Nephron (organoid): ENCODE results near the gene ZNF48.

Experiments
- H3K27ac Mint-ChIP-seq, 3 experiments: 2 replicates each; pipeline ENCODE4 v1.8.0; 2020; ENCODE audit warnings: mixed read lengths in 3 of 3, mild to moderate bottlenecking in 2 of 3, moderate library complexity in 1 of 3
- H3K27me3 Mint-ChIP-seq: 2 replicates; pipeline ENCODE4 v1.8.0; 2021; ENCODE audit warnings: low read depth, mild to moderate bottlenecking, moderate library complexity, mixed read lengths
- H3K36me3 Mint-ChIP-seq: 2 replicates; pipeline ENCODE4 v1.8.0; 2020; ENCODE audit warnings: low read depth, mixed read lengths
- H3K4me1 Mint-ChIP-seq: 2 replicates; pipeline ENCODE4 v1.8.0; 2020; ENCODE audit warnings: mixed read lengths
- H3K4me3 Mint-ChIP-seq, 3 experiments: 2 replicates each; pipeline ENCODE4 v1.8.0; 2020; ENCODE audit warnings: mild to moderate bottlenecking in 3 of 3, mixed read lengths in 3 of 3, moderate library complexity in 2 of 3
- H3K9me3 Mint-ChIP-seq: 2 replicates; pipeline ENCODE4 v1.8.0; 2020; ENCODE audit warnings: mixed read lengths
- CTCF ChIP-seq, 3 experiments: fragments of 200-600 bp; sonication (generic); IDR thresholded peaks; one replicate each; pipeline ENCODE4 v1.5.0; 2021; ENCODE audit warnings: antibody characterized with exemption in 3 of 3; ENCODE audit not compliant: unreplicated experiment in 3 of 3

ZNF48 gene

GRCh38 chr16:30406795-30407101, 11.5 kb downstream of the ZNF48 start:
- H3K4me1 Mint-ChIP-seq: peaks cover 15% of the 10 kb centered on the region
- peak overlapping the region; percentile 91 to 98 (median 94) for H3K4me3 Mint-ChIP-seq
- no peaks in the 10 kb centered on the region for H3K9me3 Mint-ChIP-seq
- H3K36me3 Mint-ChIP-seq: peaks cover 4% of the 10 kb centered on the region
- TF ChIP-seq CTCF (IDR thresholded peaks at IDR 0.05; ENCODE audit: unreplicated experiment in 3 of 3): no peak
- H3K27me3 Mint-ChIP-seq: no peaks in the 10 kb centered on the region
- H3K27ac Mint-ChIP-seq: peak overlapping the region; percentile 72 to 92 (median 87)

GRCh38 chr16:30407102-30407803, 12.0 kb downstream of the ZNF48 start, which contains the start of gene ZNF771:
Gene ZNF771, plus strand, starts transcription at chr16:30407606. Its CDS starts 448 bp downstream, at chr16:30408054.
- Mint-ChIP-seq H3K4me3 (peak within 1 kb of the TSS; percentile 91 to 98 (median 94)), H3K27me3 (no peaks in the 10 kb centered on the region), H3K4me1 (peaks cover 17% of the 10 kb centered on the region), H3K9me3 (no peaks in the 10 kb centered on the region), H3K27ac (peak within 1 kb of the TSS; percentile 72 to 92 (median 87)), H3K36me3 (peaks cover 9% of the 10 kb centered on the region)
- TF ChIP-seq CTCF (IDR thresholded peaks at IDR 0.05; ENCODE audit: unreplicated experiment in 3 of 3): peak in 1 of 3 experiments; percentile 25

GRCh38 chr16:30407804-30408534, 12.7 kb downstream of the ZNF48 start:
- no peak for TF ChIP-seq CTCF (IDR thresholded peaks at IDR 0.05; ENCODE audit: unreplicated experiment in 3 of 3)
- H3K27me3 Mint-ChIP-seq: no peaks in the 10 kb centered on the region
- H3K27ac Mint-ChIP-seq: peak overlapping the region; percentile 33 to 82 (median 64)
- H3K4me1 Mint-ChIP-seq: peaks cover 18% of the 10 kb centered on the region
- H3K36me3 Mint-ChIP-seq: peaks cover 9% of the 10 kb centered on the region
- peak overlapping the region; percentile 82 to 86 (median 83) for H3K4me3 Mint-ChIP-seq
- H3K9me3 Mint-ChIP-seq: no peaks in the 10 kb centered on the region

- Mint-ChIP-seq H3K27ac (peak overlapping the region; percentile 64 to 87 (median 65)), H3K4me1 (peaks cover 18% of the 10 kb centered on the region), H3K27me3 (no peaks in the 10 kb centered on the region), H3K36me3 (peaks cover 16% of the 10 kb centered on the region), H3K9me3 (no peaks in the 10 kb centered on the region), H3K4me3 (peak overlapping the region; percentile 82 to 86 (median 83))
- TF ChIP-seq CTCF (IDR thresholded peaks at IDR 0.05; ENCODE audit: unreplicated experiment in 3 of 3): peak; percentile 94 to 96 (median 95)
Observed at GRCh38 chr16:30409125-30410060, 14.2 kb downstream of the ZNF48 start.

GRCh38 chr16:30413112-30413806, 18.0 kb downstream of the ZNF48 start:
- no peak for TF ChIP-seq CTCF (IDR thresholded peaks at IDR 0.05; ENCODE audit: unreplicated experiment in 3 of 3)
- Mint-ChIP-seq H3K4me1 (peaks cover 15% of the 10 kb centered on the region), H3K4me3 (no peak overlapping the region), H3K36me3 (peaks cover 30% of the 10 kb centered on the region), H3K27ac (peak overlapping the region in 1 of 3 experiments; percentile 41), H3K27me3 (peaks cover 3% of the 10 kb centered on the region), H3K9me3 (no peaks in the 10 kb centered on the region)
